GM12801 (cell line): ENCODE data around the gene FITM2.

Source experiments
- CTCF ChIP-seq: IDR thresholded peaks from one replicate; pipeline ENCODE4 v1.5.1; 2011; ENCODE audit warnings: control low read depth; ENCODE audit not compliant: insufficient read length; ENCODE audit errors: extremely low read depth

Gene FITM2

GRCh38 chr20:44336725-44337380, 25.9 kb upstream of the FITM2 start, which contains the start of gene R3HDML:
Gene R3HDML (plus strand): TSS chr20:44337043. CDS start chr20:44337158, 115 bp downstream.
- TF ChIP-seq CTCF: no peak

- no peak for TF ChIP-seq CTCF
Observed at GRCh38 chr20:44336086-44336485, 25.1 kb upstream of the FITM2 start.

- no peak for TF ChIP-seq CTCF
Observed at GRCh38 chr20:44335675-44336074, 24.7 kb upstream of the FITM2 start.

GRCh38 chr20:44334709-44335108, 23.7 kb upstream of the FITM2 start:
- no peak for TF ChIP-seq CTCF

- TF ChIP-seq CTCF: no peak
Observed at GRCh38 chr20:44334306-44334705, 23.3 kb upstream of the FITM2 start.

GRCh38 chr20:44331201-44331600, 20.2 kb upstream of the FITM2 start:
- no peak for TF ChIP-seq CTCF

GRCh38 chr20:44328428-44328827, 17.4 kb upstream of the FITM2 start:
- no peak for TF ChIP-seq CTCF
